Keratinocyte (primary cell): ENCODE results near the gene YEATS4.

Experiments used
- CTCF ChIP-seq, 3 experiments: IDR thresholded peaks in 1 of 3; conservative IDR thresholded peaks in 1 of 3; optimal IDR thresholded peaks in 1 of 3; 2 replicates in 2 of 3; 3 replicates in 1 of 3; pipeline versions ENCODE3 to v1.5.1; 2011; ENCODE audit warnings: low read length in 3 of 3, mild to moderate bottlenecking in 3 of 3, moderate library complexity in 2 of 3, control low read depth in 1 of 3, inconsistent platforms in 1 of 3; ENCODE audit not compliant: insufficient read depth in 2 of 3; ENCODE audit errors: extremely low read depth in 1 of 3
- EZH2 ChIP-seq: IDR thresholded peaks from one replicate; pipeline ENCODE4 v1.6.1; 2012; ENCODE audit warnings: inconsistent platforms, mild to moderate bottlenecking, low read length, moderate library complexity

GRCh38 chr12:69334158-69334557 lies 25.4 kb upstream of the YEATS4 start:
- TF ChIP-seq CTCF (optimal IDR thresholded peaks at IDR 0.05 in 1 of 3, IDR thresholded peaks at IDR 0.05 in 1 of 3, conservative IDR thresholded peaks at IDR 0.05 in 1 of 3; ENCODE audit: extremely low read depth in 1 of 3, insufficient read depth in 2 of 3, low read length in 3 of 3): no peak
- no peak for TF ChIP-seq EZH2
